Kidney (tissue), 14 donors: ENCODE measurements around the gene RHBDL3. TPM values are rescaled to one million over a fixed set of nuclear protein-coding genes. Genes with fewer than 3 reads are reported as not detected.

Experiments used
- DNase-seq, 5 donors: peaks; one replicate each; pipeline ENCODE4 v3.0.0-alpha.2; 2013 to 2020
- FAIRE-seq: peaks from 2 replicates; lab custom pipeline; 2012; peaks lifted over from hg19 to GRCh38; lab: Jason Lieb, UNC
- H3K27ac ChIP-seq, 2 donors: one replicate each; pipeline ENCODE4 v1.7.0; 2013; ENCODE audit warnings: low read depth in 2 of 2, low read length in 2 of 2, inconsistent platforms in 1 of 2
- H3K27me3 ChIP-seq: one replicate; pipeline ENCODE4 v1.7.1; 2013; ENCODE audit warnings: low read length, inconsistent platforms; ENCODE audit not compliant: control insufficient read depth, insufficient read depth
- H3K36me3 ChIP-seq, 3 donors: one replicate each; pipeline versions ENCODE4 v1.7.0 to v1.7.1; 2013; ENCODE audit warnings: low read length in 3 of 3, control low read depth in 1 of 3, inconsistent platforms in 1 of 3; ENCODE audit not compliant: insufficient read depth in 3 of 3, control insufficient read depth in 2 of 3
- H3K4me1 ChIP-seq, 3 donors: one replicate each; pipeline versions ENCODE4 v1.7.0 to v1.7.1; 2013; ENCODE audit warnings: low read length in 3 of 3, inconsistent platforms in 1 of 3, low read depth in 1 of 3; ENCODE audit not compliant: control insufficient read depth in 2 of 3, insufficient read depth in 2 of 3
- H3K4me3 ChIP-seq, 3 donors: one replicate each; pipeline versions ENCODE4 v1.7.0 to v1.8.1; 2013; ENCODE audit warnings: low read length in 3 of 3, control low read depth in 1 of 3, inconsistent platforms in 1 of 3
- H3K9ac ChIP-seq, 3 donors: one replicate each; pipeline versions ENCODE4 v1.7.0 to v1.7.1; 2013; ENCODE audit warnings: low read length in 3 of 3, control low read depth in 1 of 3, inconsistent platforms in 1 of 3
- H3K9me3 ChIP-seq, 3 donors: one replicate each; pipeline versions ENCODE4 v1.7.0 to v1.7.1; 2013; ENCODE audit warnings: low read length in 3 of 3, control low read depth in 1 of 3, inconsistent platforms in 1 of 3; ENCODE audit not compliant: control insufficient read depth in 2 of 3, insufficient read depth in 1 of 3
- intact Hi-C: fragments of 100-400 bp; cut with DNase I; formaldehyde crosslinking; loops from one replicate; pipeline ENCODE4 v1.11.1; 2022
- polyA plus RNA-seq: library from polyadenylated mRNA; stranded (reverse); fragments of 350-450 nt; fragmentation: Illumina TruSeq; extraction: RNeasy Lipid Tissue Mini Kit (QIAGEN cat#74804); gene quantifications from one replicate; pipeline ENCODE4 v1.2.3, GENCODE V29; 2014; ENCODE audit warnings: low read depth, low replicate concordance; ENCODE audit not compliant: insufficient read depth
- total RNA-seq: library from RNA; stranded (reverse); fragmentation: NEBNext Ultra II Directional; extraction: Animal tissue kit (Norgen Biotek cat#: 25700); gene quantifications from one replicate; pipeline ENCODE4 v1.2.1, GENCODE V29; 2021
- TF ChIP-seq, protein P1 (sequence below): IDR thresholded peaks from 3 replicates; pipeline ENCODE4 v1.5.1; 2012; ENCODE audit warnings: mild to moderate bottlenecking, moderate library complexity, borderline replicate concordance; ENCODE audit not compliant: insufficient read depth; ENCODE audit errors: extremely low read depth
- donor health status: control.
- donor health status: control.
- donor health status: control.
- donor health status: control.
- donor health status: control.
- donor health status: DM: yes; HTN: yes; CAD: no.
- donor health status: Normal renal cell carcinoma (clear cell type).

RHBDL3 gene
- total and polyA plus RNA-seq, 2 donors from 2014 or later: 0.11 to 0.13 TPM

DNA sequence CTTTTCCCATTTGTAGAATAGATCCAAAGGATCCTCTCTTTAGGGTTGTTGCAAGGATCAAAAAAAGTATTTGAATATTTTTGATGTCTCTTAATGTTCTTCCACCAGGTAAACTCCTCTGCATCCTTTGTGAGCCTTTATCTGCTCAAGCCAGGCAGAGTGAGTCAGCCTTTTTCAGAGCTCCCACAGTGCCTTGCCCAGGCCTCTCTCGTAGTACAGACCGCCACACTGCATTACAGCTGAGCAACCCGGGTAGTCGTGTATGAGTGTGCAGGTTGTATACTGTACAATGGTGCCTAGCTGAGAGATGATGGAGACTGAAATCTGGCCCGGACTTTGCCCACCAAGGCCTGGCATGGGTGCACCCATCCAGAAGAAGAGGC lies 20.9 kb downstream of the RHBDL3 start:
- FAIRE-seq: no peak
- intact Hi-C loops: no loop called here

DNA sequence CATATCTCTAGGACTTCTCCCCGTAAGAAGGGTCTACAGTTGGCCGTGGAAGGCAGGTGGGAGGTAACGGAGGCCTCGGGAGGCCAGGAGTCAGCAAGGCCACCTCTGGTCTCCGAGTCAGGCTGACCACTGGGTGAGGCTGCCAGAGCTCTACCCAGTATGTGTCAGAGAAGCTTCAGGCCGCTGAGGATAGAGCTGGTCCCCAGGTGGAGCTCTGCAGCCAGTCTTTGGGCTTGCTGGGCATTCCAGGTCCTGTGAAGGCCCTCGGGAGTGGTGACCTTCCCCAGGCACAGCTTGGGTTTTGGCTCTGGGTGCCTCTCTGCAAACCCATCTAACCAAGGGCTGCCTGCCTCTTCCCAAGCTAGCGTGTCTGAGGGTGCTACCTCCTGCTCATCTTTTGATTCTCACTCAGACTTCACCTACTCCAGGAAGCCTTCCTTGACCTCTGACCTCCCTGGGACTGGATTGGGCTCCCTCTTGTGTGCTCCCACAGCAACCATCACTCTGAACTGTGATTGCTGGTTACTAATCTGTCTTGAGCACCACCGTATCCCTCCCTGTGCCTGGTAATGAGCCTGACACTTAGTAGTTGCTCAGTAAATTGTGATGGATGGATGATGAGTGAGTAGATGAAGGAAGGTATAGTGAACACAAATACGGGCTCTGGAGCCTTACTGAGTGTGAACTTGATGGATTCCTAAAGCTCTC lies 22.3 kb downstream of the RHBDL3 start:
- Histone ChIP-seq H3K9me3 (no peaks in the 10 kb centered on the region), H3K27me3 (no peaks in the 10 kb centered on the region), H3K27ac (no peak overlapping the region), H3K36me3 (no peaks in the 10 kb centered on the region), H3K4me3 (no peak overlapping the region), H3K9ac (no peak overlapping the region), H3K4me1 (no peaks in the 10 kb centered on the region)
- FAIRE-seq: no peak
- DNase-seq: no peak
- TF ChIP-seq, protein P1, sequence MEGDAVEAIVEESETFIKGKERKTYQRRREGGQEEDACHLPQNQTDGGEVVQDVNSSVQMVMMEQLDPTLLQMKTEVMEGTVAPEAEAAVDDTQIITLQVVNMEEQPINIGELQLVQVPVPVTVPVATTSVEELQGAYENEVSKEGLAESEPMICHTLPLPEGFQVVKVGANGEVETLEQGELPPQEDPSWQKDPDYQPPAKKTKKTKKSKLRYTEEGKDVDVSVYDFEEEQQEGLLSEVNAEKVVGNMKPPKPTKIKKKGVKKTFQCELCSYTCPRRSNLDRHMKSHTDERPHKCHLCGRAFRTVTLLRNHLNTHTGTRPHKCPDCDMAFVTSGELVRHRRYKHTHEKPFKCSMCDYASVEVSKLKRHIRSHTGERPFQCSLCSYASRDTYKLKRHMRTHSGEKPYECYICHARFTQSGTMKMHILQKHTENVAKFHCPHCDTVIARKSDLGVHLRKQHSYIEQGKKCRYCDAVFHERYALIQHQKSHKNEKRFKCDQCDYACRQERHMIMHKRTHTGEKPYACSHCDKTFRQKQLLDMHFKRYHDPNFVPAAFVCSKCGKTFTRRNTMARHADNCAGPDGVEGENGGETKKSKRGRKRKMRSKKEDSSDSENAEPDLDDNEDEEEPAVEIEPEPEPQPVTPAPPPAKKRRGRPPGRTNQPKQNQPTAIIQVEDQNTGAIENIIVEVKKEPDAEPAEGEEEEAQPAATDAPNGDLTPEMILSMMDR: no peak
- intact Hi-C loops: no loop called here

More for the DNA sequence above, 20.9 kb downstream of the RHBDL3 start:
- Histone ChIP-seq H3K9ac (no peak overlapping the region), H3K27ac (no peak overlapping the region), H3K9me3 (no peaks in the 10 kb centered on the region), H3K4me3 (no peak overlapping the region), H3K36me3 (no peaks in the 10 kb centered on the region), H3K4me1 (no peaks in the 10 kb centered on the region), H3K27me3 (no peaks in the 10 kb centered on the region)
- TF ChIP-seq, protein P1: no peak
- no peak for DNase-seq

DNA sequence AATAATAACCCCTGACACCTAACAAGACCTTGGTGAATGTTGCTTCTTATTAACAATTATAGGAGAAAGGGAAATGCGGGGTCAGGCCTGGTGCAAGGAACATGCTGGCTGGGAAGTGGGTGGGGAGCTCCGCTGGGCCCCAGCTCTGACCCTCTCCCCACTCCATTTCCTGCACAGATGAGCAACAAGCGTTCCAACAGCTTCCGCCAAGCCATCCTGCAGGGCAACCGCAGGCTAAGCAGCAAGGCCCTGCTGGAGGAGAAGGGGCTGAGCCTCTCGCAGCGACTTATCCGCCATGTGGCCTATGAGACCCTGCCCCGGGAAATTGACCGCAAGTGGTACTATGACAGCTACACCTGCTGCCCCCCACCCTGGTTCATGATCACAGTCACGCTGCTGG lies 23.0 kb downstream of the RHBDL3 start:
- H3K27ac ChIP-seq: no peak overlapping the region
- H3K4me1 ChIP-seq: no peaks in the 10 kb centered on the region
- no peak overlapping the region for H3K9ac ChIP-seq
- no peak overlapping the region for H3K4me3 ChIP-seq
- FAIRE-seq: no peak
- no peak for DNase-seq
- H3K9me3 ChIP-seq: no peaks in the 10 kb centered on the region
- intact Hi-C loops: no loop called here
- TF ChIP-seq, protein P1: no peak
- no peaks in the 10 kb centered on the region for H3K27me3 ChIP-seq
- no peaks in the 10 kb centered on the region for H3K36me3 ChIP-seq
